Activated T-helper 2 cell treated with anti-CD3 and anti-CD28 coated beads, Interferon-gamma antibody, Interleukin-2, Interleukin-4, amounts not matched to agents 10 μg/mL and 5 μg/mL and 100 μg/mL, durations not matched to agents 14 hours and 24 hours and 36 hours (primary cell): Measurements from ENCODE around the gene SMIM41. TPM values are rescaled to one million over a fixed set of nuclear protein-coding genes. Genes with fewer than 3 reads are reported as not detected.

Experiments used
- DNase-seq: peaks from one replicate; pipeline ENCODE4 v3.0.0; 2021; ENCODE audit warnings: low spot score
- H3K27ac Mint-ChIP-seq: one replicate; pipeline ENCODE4 v1.8.0; 2021; ENCODE audit warnings: mixed read lengths
- H3K27me3 Mint-ChIP-seq: one replicate; pipeline ENCODE4 v1.8.0; 2021; ENCODE audit warnings: low read depth, mixed read lengths
- H3K36me3 Mint-ChIP-seq: one replicate; pipeline ENCODE4 v1.8.0; 2021; ENCODE audit warnings: low read depth, mixed read lengths
- H3K4me1 Mint-ChIP-seq: one replicate; pipeline ENCODE4 v1.8.0; 2021; ENCODE audit warnings: low read depth, mixed read lengths
- H3K4me3 Mint-ChIP-seq: one replicate; pipeline ENCODE4 v1.8.0; 2021; ENCODE audit warnings: low read depth, mild to moderate bottlenecking, moderate library complexity, mixed read lengths
- H3K9me3 Mint-ChIP-seq: one replicate; pipeline ENCODE4 v1.8.0; 2021; ENCODE audit warnings: mixed read lengths
- intact Hi-C: fragments of 100-400 bp; cut with micrococcal nuclease; formaldehyde crosslinking; loops from one replicate; pipeline ENCODE4 v1.15.1; 2023
- total RNA-seq: library from RNA; stranded (reverse); gene quantifications from 2 replicates; pipeline ENCODE4 v1.2.3, GENCODE V29; 2022

SMIM41 gene
- total RNA-seq, 1 donor from 2014 or later: 0.16 TPM

GRCh38 chr12:52119398-52120254 lies 40.1 kb downstream of the SMIM41 start:
- H3K27ac Mint-ChIP-seq: no peak overlapping the region
- no peaks in the 10 kb centered on the region for H3K9me3 Mint-ChIP-seq
- no peak overlapping the region for H3K4me3 Mint-ChIP-seq

GRCh38 chr12:52120951-52121823 lies 41.7 kb downstream of the SMIM41 start:
- peaks cover 10% of the 10 kb centered on the region for H3K27me3 Mint-ChIP-seq
- H3K4me3 Mint-ChIP-seq: no peak overlapping the region
- peaks cover 22% of the 10 kb centered on the region for H3K4me1 Mint-ChIP-seq
- intact Hi-C loops: loop anchor here (1.0 kb wide), 1 partner anchor 95 kb away; no protein-coding TSS in a partner anchor
- no peaks in the 10 kb centered on the region for H3K9me3 Mint-ChIP-seq
- no peak for DNase-seq
- no peak overlapping the region for H3K27ac Mint-ChIP-seq
- no peaks in the 10 kb centered on the region for H3K36me3 Mint-ChIP-seq

More at GRCh38 chr12:52119398-52120254, 40.1 kb downstream of the SMIM41 start:
- intact Hi-C loops: loop anchor here (1.0 kb wide), 1 partner anchor 93 kb away; no protein-coding TSS in a partner anchor
- DNase-seq: no peak
- Mint-ChIP-seq H3K4me1 (peaks cover 25% of the 10 kb centered on the region), H3K27me3 (peaks cover 5% of the 10 kb centered on the region), H3K36me3 (no peaks in the 10 kb centered on the region)

DNA sequence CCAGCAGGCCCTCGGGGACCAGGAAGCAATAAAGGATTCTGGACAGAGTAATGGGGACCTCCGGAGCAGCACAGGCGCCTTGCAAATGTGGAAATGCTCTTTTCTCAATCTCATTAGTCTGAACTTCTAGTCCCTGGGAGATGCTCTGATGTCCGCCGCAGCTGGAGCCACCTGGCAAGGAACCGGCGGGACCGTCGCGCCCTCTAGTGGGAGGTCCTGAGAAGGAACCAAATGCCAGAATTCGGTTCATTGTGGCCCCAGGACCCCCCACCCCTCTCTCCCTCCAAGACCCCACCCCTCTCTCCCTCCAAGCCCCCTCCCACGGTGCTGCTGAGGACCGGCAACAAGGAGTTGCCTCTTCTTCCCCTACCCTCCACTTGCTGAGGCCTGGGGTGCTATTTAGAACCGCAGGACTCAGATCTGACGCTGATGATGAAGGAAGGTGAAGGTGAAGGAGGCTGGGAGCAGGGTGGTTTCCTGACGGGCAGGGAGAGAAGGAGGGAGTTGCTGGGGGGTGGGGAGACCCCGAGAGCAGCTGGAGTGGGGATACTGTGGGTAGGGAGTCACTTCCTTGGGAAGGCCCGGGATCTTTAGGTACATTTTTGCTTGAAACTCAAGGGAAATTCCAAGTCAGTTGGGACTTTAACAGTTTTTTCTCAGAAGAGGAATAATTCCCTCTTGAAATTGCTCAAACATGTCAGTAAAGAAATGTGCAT lies 42.5 kb downstream of the SMIM41 start:
- DNase-seq: peak; percentile 42
- H3K4me3 Mint-ChIP-seq: no peak overlapping the region
- H3K27me3 Mint-ChIP-seq: peaks cover 13% of the 10 kb centered on the region
- intact Hi-C loops: no loop called here
- no peaks in the 10 kb centered on the region for H3K36me3 Mint-ChIP-seq
- no peaks in the 10 kb centered on the region for H3K9me3 Mint-ChIP-seq
- peaks cover 14% of the 10 kb centered on the region for H3K4me1 Mint-ChIP-seq
- H3K27ac Mint-ChIP-seq: no peak overlapping the region

- DNase-seq: no peak
- Mint-ChIP-seq H3K27ac (no peak overlapping the region), H3K27me3 (peaks cover 18% of the 10 kb centered on the region), H3K9me3 (no peaks in the 10 kb centered on the region), H3K4me1 (peaks cover 12% of the 10 kb centered on the region), H3K4me3 (no peak overlapping the region), H3K36me3 (no peaks in the 10 kb centered on the region)
- intact Hi-C loops: no loop called here
Measured at GRCh38 chr12:52122540-52122871, 43.0 kb downstream of the SMIM41 start.

GRCh38 chr12:52122904-52123303 lies 43.4 kb downstream of the SMIM41 start:
- no peak overlapping the region for H3K4me3 Mint-ChIP-seq
- H3K27ac Mint-ChIP-seq: no peak overlapping the region
- no peaks in the 10 kb centered on the region for H3K9me3 Mint-ChIP-seq
- intact Hi-C loops: no loop called here
- no peak for DNase-seq
- peaks cover 20% of the 10 kb centered on the region for H3K27me3 Mint-ChIP-seq
- H3K4me1 Mint-ChIP-seq: peaks cover 12% of the 10 kb centered on the region
- H3K36me3 Mint-ChIP-seq: no peaks in the 10 kb centered on the region

DNA sequence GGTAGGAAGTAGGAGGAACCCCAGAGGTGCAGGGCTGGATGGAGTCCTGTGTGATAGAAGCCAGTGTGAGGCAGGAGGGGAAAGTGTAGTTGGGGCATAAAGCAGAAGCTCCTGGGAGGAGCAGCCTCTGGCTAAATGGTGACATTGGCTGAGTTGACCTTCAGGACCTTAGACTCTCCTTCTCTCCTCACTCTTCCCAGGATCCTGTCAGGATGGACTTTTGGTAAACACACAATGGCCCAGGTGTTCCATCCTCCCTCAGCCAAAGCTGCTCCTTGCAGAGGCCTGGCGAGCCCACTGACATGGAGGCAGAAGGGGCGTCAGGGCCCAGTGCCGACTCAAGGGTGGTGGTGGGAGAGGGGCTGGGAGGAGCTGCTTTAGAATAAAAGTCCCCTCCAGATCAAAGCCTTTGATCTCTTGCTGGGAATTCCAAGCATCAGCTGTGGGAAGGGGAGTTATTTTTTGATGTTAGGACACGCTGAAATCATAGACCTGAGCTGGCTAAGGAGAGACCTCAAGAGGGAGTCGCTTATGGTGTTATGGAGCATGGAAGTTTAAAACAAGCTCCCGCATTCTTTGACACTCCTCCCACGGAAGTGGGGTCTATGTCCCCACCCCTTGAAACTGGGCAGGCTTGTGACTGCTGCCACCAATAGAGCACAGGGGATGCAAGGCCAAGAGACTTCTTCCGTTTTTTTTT lies 44.1 kb downstream of the SMIM41 start:
- intact Hi-C loops: no loop called here
- Mint-ChIP-seq H3K4me1 (peaks cover 7% of the 10 kb centered on the region), H3K27ac (no peak overlapping the region), H3K27me3 (peaks cover 21% of the 10 kb centered on the region), H3K36me3 (no peaks in the 10 kb centered on the region), H3K9me3 (no peaks in the 10 kb centered on the region), H3K4me3 (no peak overlapping the region)
- DNase-seq: no peak

DNA sequence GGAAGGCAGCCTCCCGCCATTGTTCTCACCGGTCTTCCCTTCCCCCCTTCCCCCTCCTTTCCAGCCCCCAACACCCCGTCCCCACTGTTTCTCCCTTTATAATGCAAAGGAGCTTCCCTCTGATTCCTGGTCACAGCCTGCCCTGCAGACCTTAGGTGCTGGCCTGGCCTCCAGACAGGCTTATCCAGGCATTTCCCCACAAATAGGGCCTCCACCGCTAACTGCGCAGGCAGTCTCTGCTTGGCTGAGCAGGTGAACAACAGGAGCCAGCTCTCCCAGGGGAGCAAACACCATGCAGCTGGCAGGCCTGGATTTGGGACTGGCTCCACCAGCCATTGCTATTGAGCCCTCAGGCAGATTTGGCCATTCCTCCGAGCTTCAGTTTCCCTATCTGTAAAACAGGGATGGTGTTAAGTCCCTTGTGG lies 46.0 kb downstream of the SMIM41 start:
- no peak overlapping the region for H3K27ac Mint-ChIP-seq
- no peaks in the 10 kb centered on the region for H3K9me3 Mint-ChIP-seq
- intact Hi-C loops: no loop called here
- H3K27me3 Mint-ChIP-seq: peaks cover 18% of the 10 kb centered on the region
- peaks cover 4% of the 10 kb centered on the region for H3K4me1 Mint-ChIP-seq
- H3K36me3 Mint-ChIP-seq: no peaks in the 10 kb centered on the region
- no peak overlapping the region for H3K4me3 Mint-ChIP-seq
- no peak for DNase-seq

- Mint-ChIP-seq H3K4me3 (no peak overlapping the region), H3K36me3 (no peaks in the 10 kb centered on the region), H3K27ac (no peak overlapping the region), H3K27me3 (peaks cover 18% of the 10 kb centered on the region), H3K9me3 (no peaks in the 10 kb centered on the region), H3K4me1 (no peaks in the 10 kb centered on the region)
- intact Hi-C loops: no loop called here
- DNase-seq: no peak
Measured at GRCh38 chr12:52126050-52126604, 46.6 kb downstream of the SMIM41 start.

GRCh38 chr12:52126605-52127578 lies 47.4 kb downstream of the SMIM41 start:
- DNase-seq: no peak
- intact Hi-C loops: no loop called here
- Mint-ChIP-seq H3K27me3 (peaks cover 18% of the 10 kb centered on the region), H3K36me3 (no peaks in the 10 kb centered on the region), H3K9me3 (no peaks in the 10 kb centered on the region), H3K4me1 (no peaks in the 10 kb centered on the region), H3K4me3 (no peak overlapping the region), H3K27ac (no peak overlapping the region)

DNA sequence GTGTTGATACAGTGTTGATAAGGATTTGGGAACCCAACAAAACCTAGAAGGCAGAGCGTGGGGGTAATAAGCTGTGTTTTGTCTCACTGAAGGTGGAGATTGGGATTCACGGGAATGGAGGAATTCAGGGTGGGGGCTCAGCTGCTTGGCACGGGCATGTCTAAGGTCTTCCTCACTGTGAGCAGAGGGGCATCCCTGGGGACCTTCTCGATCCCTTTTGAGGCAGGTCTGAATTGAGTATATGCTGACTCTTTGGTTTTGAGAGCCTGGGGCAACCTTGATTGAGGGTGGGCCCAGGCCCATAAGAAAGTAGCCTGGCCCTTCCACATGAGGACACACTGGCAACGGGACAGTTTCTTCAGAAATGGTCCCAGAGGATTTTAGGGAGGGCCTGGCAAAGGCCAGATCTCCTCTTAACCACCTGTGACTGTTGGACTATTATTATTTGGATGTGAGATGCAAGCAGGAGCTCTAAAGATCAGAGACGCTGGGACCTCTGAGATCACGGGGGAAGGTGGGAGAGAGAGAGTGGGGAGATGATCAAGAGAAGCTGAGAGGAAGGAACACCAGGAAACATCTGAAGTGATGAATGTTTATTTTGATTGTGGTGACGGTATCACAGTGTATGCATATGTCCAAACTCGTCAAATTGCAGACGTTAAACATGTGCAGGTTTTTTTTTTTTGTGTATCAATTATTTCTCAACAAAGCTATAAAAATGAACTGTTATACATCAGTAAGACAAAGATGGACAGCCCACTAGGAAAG lies 48.4 kb downstream of the SMIM41 start:
- Mint-ChIP-seq H3K36me3 (no peaks in the 10 kb centered on the region), H3K27me3 (peaks cover 19% of the 10 kb centered on the region)
- intact Hi-C loops: no loop called here

More for the DNA sequence above, 48.4 kb downstream of the SMIM41 start:
- no peak for DNase-seq
- Mint-ChIP-seq H3K4me3 (no peak overlapping the region), H3K27ac (no peak overlapping the region), H3K4me1 (no peaks in the 10 kb centered on the region), H3K9me3 (no peaks in the 10 kb centered on the region)
